ENCODE measurements around the gene SPATA13. TPM values are rescaled to one million over a fixed set of nuclear protein-coding genes. Genes with fewer than 3 reads are reported as not detected.

Gene SPATA13
- total RNA-seq, 1 donor from 2014 or later, result 11.8 TPM

DNA sequence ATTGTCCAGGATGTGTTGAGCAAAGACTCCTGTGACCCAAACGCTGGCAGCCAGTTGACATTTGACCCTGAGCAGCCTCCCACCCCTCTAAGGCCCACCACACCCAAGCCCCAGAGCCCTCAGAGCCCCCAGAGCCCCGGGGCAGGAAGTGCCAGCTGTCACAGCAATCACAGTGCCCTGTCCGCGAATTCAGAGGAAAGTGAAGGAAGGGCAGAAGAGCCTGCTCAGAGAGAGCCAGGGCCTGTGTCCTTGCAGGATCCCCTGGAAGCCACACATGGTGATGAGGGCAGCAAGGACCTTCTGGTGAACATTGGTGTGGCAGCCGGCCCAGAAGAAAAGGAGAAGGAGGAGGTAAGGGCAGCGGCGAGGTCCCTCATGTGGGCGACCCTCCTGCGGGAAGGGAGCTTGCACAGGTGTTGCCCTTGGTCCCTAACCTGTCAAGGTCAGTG lies 63.7 kb downstream of the SPATA13 start:
- no peaks in the 10 kb centered on the region for H3K9me3 Mint-ChIP-seq
- H3K27ac Mint-ChIP-seq, result peak overlapping the region; percentile 88
- H3K4me3 Mint-ChIP-seq, result peak overlapping the region; percentile 83
- CTCF ChIA-PET, result interaction anchor here (1.0 to 1.8 kb wide), 2 partner anchors 171 to 204 kb away, joined by 3 to 11 read pairs; no protein-coding TSS in a partner anchor
- H3K4me1 Mint-ChIP-seq, result peaks cover 36% of the 10 kb centered on the region
- H3K27me3 Mint-ChIP-seq, result no peaks in the 10 kb centered on the region
- DNase-seq (no peak), ATAC-seq (ENCODE audit: low read depth) (peak; percentile 17)
- intact Hi-C loops (cut with micrococcal nuclease), result no loop called here
- TF ChIP-seq, protein P1, sequence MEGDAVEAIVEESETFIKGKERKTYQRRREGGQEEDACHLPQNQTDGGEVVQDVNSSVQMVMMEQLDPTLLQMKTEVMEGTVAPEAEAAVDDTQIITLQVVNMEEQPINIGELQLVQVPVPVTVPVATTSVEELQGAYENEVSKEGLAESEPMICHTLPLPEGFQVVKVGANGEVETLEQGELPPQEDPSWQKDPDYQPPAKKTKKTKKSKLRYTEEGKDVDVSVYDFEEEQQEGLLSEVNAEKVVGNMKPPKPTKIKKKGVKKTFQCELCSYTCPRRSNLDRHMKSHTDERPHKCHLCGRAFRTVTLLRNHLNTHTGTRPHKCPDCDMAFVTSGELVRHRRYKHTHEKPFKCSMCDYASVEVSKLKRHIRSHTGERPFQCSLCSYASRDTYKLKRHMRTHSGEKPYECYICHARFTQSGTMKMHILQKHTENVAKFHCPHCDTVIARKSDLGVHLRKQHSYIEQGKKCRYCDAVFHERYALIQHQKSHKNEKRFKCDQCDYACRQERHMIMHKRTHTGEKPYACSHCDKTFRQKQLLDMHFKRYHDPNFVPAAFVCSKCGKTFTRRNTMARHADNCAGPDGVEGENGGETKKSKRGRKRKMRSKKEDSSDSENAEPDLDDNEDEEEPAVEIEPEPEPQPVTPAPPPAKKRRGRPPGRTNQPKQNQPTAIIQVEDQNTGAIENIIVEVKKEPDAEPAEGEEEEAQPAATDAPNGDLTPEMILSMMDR (IDR thresholded peaks at IDR 0.05), result no peak
- H3K36me3 Mint-ChIP-seq (ENCODE audit: low read depth), result no peaks in the 10 kb centered on the region
- POLR2A ChIA-PET, result interaction anchor here (0.6 to 1.2 kb wide), 2 partner anchors 9 to 288 kb away, joined by 3 to 5 read pairs; no protein-coding TSS in a partner anchor

- Mint-ChIP-seq H3K4me3 (peak overlapping the region; percentile 83), H3K9me3 (no peaks in the 10 kb centered on the region), H3K4me1 (peaks cover 33% of the 10 kb centered on the region), H3K27ac (no peak overlapping the region), H3K36me3 (ENCODE audit: low read depth) (no peaks in the 10 kb centered on the region), H3K27me3 (no peaks in the 10 kb centered on the region)
- CTCF ChIA-PET, result interaction anchor here (1.8 kb wide), 1 partner anchor 172 kb away, joined by 11 read pairs; no protein-coding TSS in a partner anchor
- intact Hi-C loops (cut with micrococcal nuclease), result no loop called here
- DNase-seq (no peak), ATAC-seq (ENCODE audit: low read depth) (no peak)
- TF ChIP-seq, protein P1 (IDR thresholded peaks at IDR 0.05), result no peak
- POLR2A ChIA-PET, result interaction anchor here (0.6 to 1.2 kb wide), 2 partner anchors 10 to 287 kb away, joined by 3 to 5 read pairs; no protein-coding TSS in a partner anchor
Observed at GRCh38 chr13:24225062-24225461, 64.5 kb downstream of the SPATA13 start.

GRCh38 chr13:24225930-24226329 lies 65.4 kb downstream of the SPATA13 start:
- Mint-ChIP-seq H3K27ac (no peak overlapping the region), H3K36me3 (ENCODE audit: low read depth) (no peaks in the 10 kb centered on the region), H3K27me3 (no peaks in the 10 kb centered on the region), H3K4me3 (no peak overlapping the region), H3K4me1 (peaks cover 32% of the 10 kb centered on the region), H3K9me3 (no peaks in the 10 kb centered on the region)
- TF ChIP-seq, protein P1 (IDR thresholded peaks at IDR 0.05), result no peak
- intact Hi-C loops (cut with micrococcal nuclease), result no loop called here
- ChIA-PET POLR2A (no interaction called here), CTCF (interaction anchor here (1.8 kb wide), 1 partner anchor 172 kb away, joined by 11 read pairs; no protein-coding TSS in a partner anchor)
- DNase-seq (no peak), ATAC-seq (ENCODE audit: low read depth) (no peak)

DNA sequence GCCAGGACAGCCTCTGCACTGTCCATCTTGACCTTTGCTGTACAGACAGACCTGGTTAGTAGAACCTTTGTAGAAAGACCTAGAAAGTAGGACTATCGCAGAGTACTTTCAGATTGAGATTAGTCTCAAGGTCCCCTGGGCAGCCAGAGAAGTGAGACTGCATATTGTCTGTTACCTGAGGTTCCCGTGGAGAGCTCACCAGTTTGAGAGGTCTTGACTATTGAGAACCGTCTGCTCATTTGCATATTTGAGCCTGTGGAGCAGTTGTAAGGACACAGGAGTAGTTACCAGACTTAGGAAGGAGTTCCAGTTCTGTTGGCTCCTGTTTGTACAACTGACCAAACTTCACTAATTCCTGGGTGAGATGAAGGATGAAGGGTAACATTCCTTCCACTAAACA lies 66.2 kb downstream of the SPATA13 start:
- H3K4me3 Mint-ChIP-seq, result no peak overlapping the region
- TF ChIP-seq, protein P1 (IDR thresholded peaks at IDR 0.05), result no peak
- ATAC-seq (ENCODE audit: low read depth) (no peak), DNase-seq (no peak)
- no peaks in the 10 kb centered on the region for H3K27me3 Mint-ChIP-seq
- no peaks in the 10 kb centered on the region for H3K9me3 Mint-ChIP-seq
- H3K36me3 Mint-ChIP-seq (ENCODE audit: low read depth), result no peaks in the 10 kb centered on the region
- CTCF ChIA-PET, result interaction anchor here (2.6 kb wide), 1 partner anchor 12 kb away, joined by 13 read pairs; no protein-coding TSS in a partner anchor
- POLR2A ChIA-PET, result no interaction called here
- H3K27ac Mint-ChIP-seq, result no peak overlapping the region
- intact Hi-C loops (cut with micrococcal nuclease), result no loop called here
- peaks cover 32% of the 10 kb centered on the region for H3K4me1 Mint-ChIP-seq

- TF ChIP-seq, protein P1 (IDR thresholded peaks at IDR 0.05), result peak; percentile 99
- Mint-ChIP-seq H3K36me3 (ENCODE audit: low read depth) (no peaks in the 10 kb centered on the region), H3K9me3 (no peaks in the 10 kb centered on the region), H3K27me3 (no peaks in the 10 kb centered on the region), H3K27ac (no peak overlapping the region), H3K4me3 (no peak overlapping the region), H3K4me1 (peaks cover 27% of the 10 kb centered on the region)
- CTCF ChIA-PET, result interaction anchor here (0.8 to 4.7 kb wide), 15 partner anchors 9 to 762 kb away, joined by 3 to 30 read pairs (median 7); no protein-coding TSS in a partner anchor
- no peak for DNase-seq
- intact Hi-C loops (cut with micrococcal nuclease), result loop anchor here (1.0 to 2.0 kb wide), 2 partner anchors 42 to 209 kb away; no protein-coding TSS in a partner anchor
- peak; percentile 58 for ATAC-seq (ENCODE audit: low read depth)
- POLR2A ChIA-PET, result interaction anchor here (0.6 kb wide), 2 partner anchors 42 to 56 kb away, joined by 4 to 6 read pairs; no protein-coding TSS in a partner anchor
Observed at GRCh38 chr13:24228852-24229458, 68.4 kb downstream of the SPATA13 start.

All from activated B cell treated with CpG ODN at 0.5 μM for 24 hours (primary cell).